ENCODE data around the gene SMU1.

The SMU1 gene

DNA sequence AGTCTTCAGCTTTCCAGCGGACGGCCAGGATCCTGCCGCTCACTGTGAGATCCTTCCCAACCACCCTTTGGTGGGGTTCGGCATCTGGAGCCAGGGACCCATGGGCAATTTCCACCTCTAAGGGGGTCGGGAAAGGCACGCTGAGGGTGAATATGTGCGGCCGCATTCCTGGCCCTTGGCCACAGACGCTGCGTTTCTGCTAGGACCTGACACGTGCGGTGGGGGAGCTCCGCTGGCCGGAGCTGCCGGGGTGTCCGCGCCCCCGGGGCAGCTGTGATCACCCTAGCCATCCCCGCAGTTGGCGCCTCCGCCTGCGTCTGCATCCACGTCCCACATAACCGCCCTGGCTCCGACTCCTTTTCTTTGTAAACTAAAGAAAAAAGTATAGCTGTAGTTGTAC, 56.7 kb downstream of the SMU1 start:
- TF ChIP-seq, protein P1, sequence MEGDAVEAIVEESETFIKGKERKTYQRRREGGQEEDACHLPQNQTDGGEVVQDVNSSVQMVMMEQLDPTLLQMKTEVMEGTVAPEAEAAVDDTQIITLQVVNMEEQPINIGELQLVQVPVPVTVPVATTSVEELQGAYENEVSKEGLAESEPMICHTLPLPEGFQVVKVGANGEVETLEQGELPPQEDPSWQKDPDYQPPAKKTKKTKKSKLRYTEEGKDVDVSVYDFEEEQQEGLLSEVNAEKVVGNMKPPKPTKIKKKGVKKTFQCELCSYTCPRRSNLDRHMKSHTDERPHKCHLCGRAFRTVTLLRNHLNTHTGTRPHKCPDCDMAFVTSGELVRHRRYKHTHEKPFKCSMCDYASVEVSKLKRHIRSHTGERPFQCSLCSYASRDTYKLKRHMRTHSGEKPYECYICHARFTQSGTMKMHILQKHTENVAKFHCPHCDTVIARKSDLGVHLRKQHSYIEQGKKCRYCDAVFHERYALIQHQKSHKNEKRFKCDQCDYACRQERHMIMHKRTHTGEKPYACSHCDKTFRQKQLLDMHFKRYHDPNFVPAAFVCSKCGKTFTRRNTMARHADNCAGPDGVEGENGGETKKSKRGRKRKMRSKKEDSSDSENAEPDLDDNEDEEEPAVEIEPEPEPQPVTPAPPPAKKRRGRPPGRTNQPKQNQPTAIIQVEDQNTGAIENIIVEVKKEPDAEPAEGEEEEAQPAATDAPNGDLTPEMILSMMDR (IDR thresholded peaks at IDR 0.05; ENCODE audit: low read depth, low read length) = no peak

DNA sequence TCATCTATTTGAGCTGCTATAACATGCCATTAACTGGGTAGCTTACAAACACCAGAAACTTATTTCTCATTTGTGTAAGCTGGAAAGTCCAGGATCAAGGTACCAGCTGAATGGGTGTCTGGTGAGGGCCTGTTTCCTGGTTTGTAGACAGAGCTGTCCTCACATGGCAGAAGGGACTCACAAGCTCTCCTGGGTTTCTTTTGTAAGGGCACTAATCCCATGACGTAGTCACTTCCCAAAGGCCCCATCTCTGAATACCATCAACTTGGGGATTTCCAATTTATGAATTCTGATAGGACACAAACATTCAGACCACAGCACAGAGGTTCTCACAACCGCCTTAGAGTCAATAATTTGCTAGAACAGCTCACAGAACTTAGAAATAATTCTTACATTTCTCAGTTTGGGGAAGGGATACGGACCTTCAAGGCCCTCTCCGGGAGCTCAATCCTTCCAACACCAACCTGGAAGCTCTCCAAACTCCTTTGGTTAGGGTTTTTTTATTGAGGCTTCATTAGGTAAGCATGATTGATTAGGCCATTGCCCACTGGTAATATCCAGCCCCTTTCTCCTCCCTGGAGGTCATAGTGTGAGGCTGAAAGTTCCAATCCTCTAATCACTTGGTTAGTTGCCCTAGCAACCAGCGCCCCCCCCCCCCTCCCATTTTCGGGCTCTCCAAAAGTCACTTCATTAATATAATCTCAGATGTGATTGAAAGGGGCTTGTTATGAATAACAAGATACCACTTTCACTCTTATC, 59.0 kb downstream of the SMU1 start:
- no peak overlapping the region for H3K4me3 ChIP-seq (replicated peaks in 1 of 2; ENCODE audit: low read depth in 2 of 2, low read length in 2 of 2)
- TF ChIP-seq, protein P1 (IDR thresholded peaks at IDR 0.05; ENCODE audit: low read depth, low read length) = no peak
- no peak for DNase-seq (ENCODE audit: low read depth in 2 of 2)

More for the DNA sequence above, 56.7 kb downstream of the SMU1 start:
- H3K4me3 ChIP-seq (replicated peaks in 1 of 2; ENCODE audit: low read depth in 2 of 2, low read length in 2 of 2) = no peak overlapping the region
- DNase-seq (ENCODE audit: low read depth in 2 of 2) = no peak

DNA sequence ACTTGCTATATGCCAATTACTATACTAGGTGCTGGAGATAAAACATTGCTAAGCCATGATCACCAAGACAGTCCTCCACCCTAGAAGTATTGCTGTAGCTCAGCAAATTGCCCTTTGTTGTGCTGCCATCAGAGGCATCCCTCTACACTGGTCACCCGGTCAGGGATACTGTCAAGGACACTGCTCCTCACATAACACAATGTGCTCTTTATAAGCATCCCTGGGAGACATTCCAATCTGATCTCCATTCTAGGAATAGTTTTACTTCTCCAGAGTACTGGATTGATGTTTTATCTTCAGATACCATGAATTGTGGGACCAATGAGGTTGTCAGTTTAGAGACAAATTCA, 61.8 kb downstream of the SMU1 start:
- no peak overlapping the region for H3K4me3 ChIP-seq (replicated peaks in 1 of 2; ENCODE audit: low read depth in 2 of 2, low read length in 2 of 2)
- TF ChIP-seq, protein P1 (IDR thresholded peaks at IDR 0.05; ENCODE audit: low read depth, low read length) = no peak
- no peak for DNase-seq (ENCODE audit: low read depth in 2 of 2)

DNA sequence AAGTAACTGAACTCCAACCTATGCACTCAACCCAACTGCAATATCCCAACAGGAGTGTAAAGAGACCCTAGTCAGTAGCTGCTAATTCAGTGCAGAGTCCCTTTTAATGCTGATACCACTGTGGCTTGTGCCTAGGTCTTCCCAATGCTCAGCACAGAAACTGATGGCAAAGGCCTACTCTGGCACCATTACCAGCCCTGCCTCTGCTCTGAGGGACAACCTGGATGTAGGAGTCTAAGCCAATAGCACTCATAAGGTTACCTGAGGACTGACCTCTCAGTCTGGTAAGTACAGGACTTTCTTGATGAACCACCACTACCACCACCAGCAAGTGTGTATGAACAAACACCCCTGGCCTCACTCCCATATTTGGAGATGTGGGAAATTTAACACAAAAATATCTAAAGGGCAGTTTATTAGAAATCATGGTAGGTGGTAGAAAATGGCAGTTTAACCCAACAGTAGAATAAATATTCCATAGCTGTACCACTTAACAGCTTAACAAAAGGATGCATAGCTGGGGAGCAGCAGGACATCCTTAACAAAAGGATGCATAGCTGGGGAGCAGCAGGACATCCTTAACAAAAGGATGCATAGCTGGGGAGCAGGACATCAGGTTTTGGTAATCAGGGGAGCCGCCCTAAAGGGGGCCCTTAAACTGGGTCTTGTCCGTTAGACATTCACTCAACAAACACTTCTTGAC, 62.4 kb downstream of the SMU1 start:
- no peak overlapping the region for H3K4me3 ChIP-seq (replicated peaks in 1 of 2; ENCODE audit: low read depth in 2 of 2, low read length in 2 of 2)
- TF ChIP-seq, protein P1 (IDR thresholded peaks at IDR 0.05; ENCODE audit: low read depth, low read length) = no peak
- DNase-seq (ENCODE audit: low read depth in 2 of 2) = no peak

DNA sequence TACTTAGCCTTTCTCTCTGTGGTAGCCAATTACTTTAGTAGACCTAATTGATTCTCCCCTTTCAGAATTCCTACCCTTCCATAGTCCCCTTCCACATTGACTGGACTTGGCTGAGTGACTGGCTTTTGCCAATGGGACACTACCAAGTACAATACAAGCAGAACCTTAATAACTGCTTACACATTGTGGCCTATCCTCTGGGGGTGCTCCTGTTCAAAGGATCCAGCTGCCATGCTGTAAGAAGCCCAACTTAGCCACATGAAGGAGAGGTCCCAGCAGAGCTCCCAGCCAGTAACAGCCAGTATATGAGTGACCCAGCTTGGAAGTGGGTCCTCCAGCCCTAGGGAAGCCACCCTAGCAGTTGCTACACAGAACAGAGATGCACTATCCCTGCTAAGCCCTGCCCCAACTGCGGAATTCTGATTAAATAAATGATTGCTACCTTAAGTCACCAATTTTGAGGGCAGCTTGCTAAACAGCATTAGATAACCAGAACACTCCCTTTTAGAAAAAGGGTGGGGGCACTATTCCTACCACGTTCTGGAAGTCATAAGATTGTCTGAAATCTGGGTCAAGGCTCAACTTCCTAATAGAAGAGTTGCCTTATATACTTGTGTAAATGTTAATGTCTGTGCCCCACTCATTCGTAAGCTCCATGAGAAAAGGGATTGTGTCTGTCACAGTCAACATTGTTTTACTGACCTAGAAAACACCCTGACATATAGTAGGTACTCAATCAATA, 64.0 kb downstream of the SMU1 start:
- H3K4me3 ChIP-seq (replicated peaks in 1 of 2; ENCODE audit: low read depth in 2 of 2, low read length in 2 of 2) = no peak overlapping the region
- TF ChIP-seq, protein P1 (IDR thresholded peaks at IDR 0.05; ENCODE audit: low read depth, low read length) = no peak
- DNase-seq (ENCODE audit: low read depth in 2 of 2) = no peak

DNA sequence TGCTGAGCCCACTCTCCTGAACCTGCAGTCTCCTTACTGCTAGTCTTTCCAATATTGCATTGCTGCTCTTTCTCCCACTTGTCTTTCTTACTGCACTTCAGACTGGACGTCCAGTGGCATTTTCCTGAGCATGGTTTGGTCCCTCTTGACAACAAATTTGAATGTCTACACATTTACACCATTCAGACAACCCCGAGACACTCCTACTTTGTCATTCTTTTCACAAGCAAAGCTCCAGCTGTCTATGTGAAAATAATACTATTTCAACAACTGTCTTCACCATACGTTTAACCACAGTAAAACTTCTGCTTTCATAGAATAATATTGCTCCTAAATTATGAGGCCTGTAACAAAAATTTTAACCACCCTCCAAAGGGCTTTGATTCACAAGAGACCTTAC, 64.6 kb downstream of the SMU1 start:
- TF ChIP-seq, protein P1 (IDR thresholded peaks at IDR 0.05; ENCODE audit: low read depth, low read length) = no peak
- H3K4me3 ChIP-seq (replicated peaks in 1 of 2; ENCODE audit: low read depth in 2 of 2, low read length in 2 of 2) = no peak overlapping the region
- no peak for DNase-seq (ENCODE audit: low read depth in 2 of 2)

Data from cardiac fibroblast (primary cell).